HCT116 (cell line): ENCODE measurements around the gene SETX. TPM values are rescaled to one million over a fixed set of nuclear protein-coding genes. Genes with fewer than 3 reads are reported as not detected.

ENCODE experiments used
- ATAC-seq: fragments of 200-7000 bp; cut with Tn5 transposase; 2 replicates; pipeline ENCODE4 v1.9.1; 2020; ENCODE audit warnings: mild to moderate bottlenecking, moderate library complexity
- BruUV-seq: library from RNA; stranded (reverse); fragments of 400-500 nt; replicated peaks from 2 replicates; lab custom pipeline; 2021; lab: Mats Ljungman, UMichigan
- CTCF ChIA-PET: fragments of 300-600 bp; sonication (Branson Sonifier 250); formaldehyde crosslinking; loops from one replicate; lab custom pipeline; 2021; ENCODE audit warnings: antibody characterized with exemption; lab: Charles Lee
- POLR2A ChIA-PET: fragments of 300-600, 350-600 bp; sonication (Branson Sonifier 250); formaldehyde crosslinking; loops from one replicate; lab custom pipeline; 2021; ENCODE audit warnings: antibody characterized with exemption; lab: Charles Lee
- RAD21 ChIA-PET, 2 experiments: fragments of 300-600 bp; sonication (Branson Sonifier 250); formaldehyde crosslinking; loops; one replicate each; lab custom pipeline; 2023; ENCODE audit warnings: low total read pairs in 2 of 2; ENCODE audit not compliant: uncharacterized antibody in 2 of 2, unreplicated experiment in 2 of 2, low non-redundant PET in 1 of 2; lab: Charles Lee
- DNase-seq: peaks from one replicate; pipeline ENCODE4 v3.0.0-alpha.2; 2010; ENCODE audit warnings: low read depth, low spot score
- H2AFZ ChIP-seq: fragments of 200-600 bp; shearing (Covaris generic), sonication (generic); 2 replicates; pipeline ENCODE4 v1.6.1; 2017; ENCODE audit warnings: low read depth, mixed run types, mixed read lengths, antibody characterized with exemption, low read length; ENCODE audit not compliant: poor library complexity, severe bottlenecking
- H3K27ac ChIP-seq: 2 replicates; pipeline ENCODE4 v1.5.1; 2012; ENCODE audit warnings: low read depth, low read length
- H3K27me3 ChIP-seq: fragments of 200-600 bp; sonication (generic); 2 replicates; pipeline ENCODE4 v1.6.1; 2016; ENCODE audit warnings: mixed run types, low read length, mixed read lengths; ENCODE audit not compliant: insufficient read depth
- H3K36me3 ChIP-seq, 2 experiments: fragments of 200-500 bp in 1 of 2; fragments of 200-600 bp in 1 of 2; sonication (Bioruptor generic) in 1 of 2; sonication (generic) in 1 of 2; 2 replicates each; pipeline versions ENCODE4 v1.5.1 to v1.6.1; 2014 to 2016; ENCODE audit warnings: low read length in 2 of 2, inconsistent platforms in 1 of 2, mixed read lengths in 1 of 2, mixed run types in 1 of 2; ENCODE audit not compliant: insufficient read depth in 2 of 2, control insufficient read depth in 1 of 2
- H3K4me1 ChIP-seq, 2 experiments: fragments of 200-600 bp in 1 of 2; sonication (generic) in 1 of 2; 2 replicates each; pipeline versions ENCODE4 v1.5.1 to v1.6.1; 2012 to 2017; ENCODE audit warnings: low read length in 2 of 2, inconsistent platforms in 1 of 2, mild to moderate bottlenecking in 1 of 2, mixed read lengths in 1 of 2, mixed run types in 1 of 2, moderate library complexity in 1 of 2; ENCODE audit not compliant: insufficient read depth in 2 of 2, control insufficient read depth in 1 of 2
- H3K4me2 ChIP-seq: fragments of 200-600 bp; sonication (generic); 2 replicates; pipeline ENCODE4 v1.6.1; 2017; ENCODE audit warnings: mixed run types, low read length, mixed read lengths
- H3K4me3 ChIP-seq, 2 experiments: fragments of 200-600 bp in 1 of 2; sonication (generic) in 1 of 2; replicated peaks in 1 of 2; 2 replicates each; pipeline ENCODE4 v1.5.1; 2011 to 2016; ENCODE audit warnings: low read length in 2 of 2, control low read depth in 1 of 2, low read depth in 1 of 2, mild to moderate bottlenecking in 1 of 2, mixed read lengths in 1 of 2, mixed run types in 1 of 2
- H3K79me2 ChIP-seq: fragments of 200-600 bp; sonication (generic); 2 replicates; pipeline ENCODE4 v1.6.1; 2017; ENCODE audit warnings: mild to moderate bottlenecking, mixed run types, low read length, moderate library complexity, mixed read lengths; ENCODE audit not compliant: insufficient read depth
- H3K9ac ChIP-seq: fragments of 200-600 bp; sonication (generic); 2 replicates; pipeline ENCODE4 v1.6.1; 2016; ENCODE audit warnings: low read length, mixed read lengths
- H3K9me2 ChIP-seq: fragments of 200-600 bp; sonication (generic), shearing (Covaris generic); 2 replicates; pipeline ENCODE4 v1.6.1; 2017; ENCODE audit warnings: mixed run types, mild to moderate bottlenecking, moderate library complexity; ENCODE audit not compliant: insufficient read depth
- H3K9me3 ChIP-seq, 2 experiments: fragments of 200-500 bp in 1 of 2; fragments of 200-600 bp in 1 of 2; sonication (Bioruptor generic) in 1 of 2; sonication (generic) in 1 of 2; 2 replicates each; pipeline ENCODE4 v1.6.1; 2014 to 2017; ENCODE audit warnings: low read length in 2 of 2, mixed read lengths in 2 of 2, inconsistent platforms in 1 of 2, low read depth in 1 of 2, mild to moderate bottlenecking in 1 of 2, mixed run types in 1 of 2, moderate library complexity in 1 of 2; ENCODE audit not compliant: control insufficient read depth in 1 of 2, insufficient read depth in 1 of 2
- H4K20me1 ChIP-seq: fragments of 200-600 bp; sonication (generic), shearing (Covaris generic); 2 replicates; pipeline ENCODE4 v1.6.1; 2017; ENCODE audit warnings: mixed run types, mild to moderate bottlenecking, moderate library complexity; ENCODE audit not compliant: insufficient read depth
- EGR1 ChIP-seq: IDR thresholded peaks from 2 replicates; pipeline ENCODE4 v1.6.1; 2012; ENCODE audit warnings: low read depth
- EZH2phosphoT487 ChIP-seq: fragments of 200-600 bp; IDR thresholded peaks from 2 replicates; pipeline ENCODE4 v1.6.1; 2018; ENCODE audit warnings: antibody characterized with exemption, borderline replicate concordance
- JUND ChIP-seq: IDR thresholded peaks from 2 replicates; pipeline ENCODE4 v1.6.1; 2012
- POLR2A ChIP-seq: IDR thresholded peaks from 2 replicates; pipeline ENCODE4 v1.7.0; 2011; ENCODE audit warnings: borderline replicate concordance; ENCODE audit not compliant: insufficient read depth, insufficient read length; ENCODE audit errors: extremely low read depth
- POLR2AphosphoS5 ChIP-seq: IDR thresholded peaks from 2 replicates; pipeline ENCODE4 v1.6.1; 2011; ENCODE audit warnings: mild to moderate bottlenecking, low read depth, low read length, moderate library complexity
- YY1 ChIP-seq: IDR thresholded peaks from 2 replicates; pipeline ENCODE4 v1.6.1; 2011; ENCODE audit warnings: low read length, low read depth, moderate library complexity, mild to moderate bottlenecking; ENCODE audit not compliant: insufficient replicate concordance; ENCODE audit errors: extremely low read depth
- ZNF274 ChIP-seq: fragments of 200-500 bp; sonication (Bioruptor generic); IDR thresholded peaks from 2 replicates; pipeline ENCODE4 v1.6.1; 2014; ENCODE audit warnings: mild to moderate bottlenecking, low read depth, low read length, inconsistent platforms
- intact Hi-C: fragments of 100-400 bp; cut with micrococcal nuclease; formaldehyde crosslinking; loops from 2 replicates; pipeline ENCODE4 v1.10.0; 2022
- total RNA-seq: library from RNA; stranded (reverse); gene quantifications from one replicate; pipeline ENCODE4 v1.2.1, GENCODE V29; 2021; ENCODE audit not compliant: unreplicated experiment
- TF ChIP-seq, protein P1 (sequence below): IDR thresholded peaks from 2 replicates; pipeline ENCODE4 v1.6.1; 2012
- TF ChIP-seq, protein P2 (sequence below): IDR thresholded peaks from 2 replicates; pipeline ENCODE4 v1.6.1; 2012; ENCODE audit warnings: low read depth
- TF ChIP-seq, protein P3 (sequence below): IDR thresholded peaks from 2 replicates; pipeline ENCODE4 v1.6.1; 2011; ENCODE audit warnings: mild to moderate bottlenecking, low read length, moderate library complexity; ENCODE audit not compliant: insufficient replicate concordance; ENCODE audit errors: extremely low read depth

The SETX gene
- total RNA-seq, 1 experiment from 2014 or later, result 38.5 TPM

DNA sequence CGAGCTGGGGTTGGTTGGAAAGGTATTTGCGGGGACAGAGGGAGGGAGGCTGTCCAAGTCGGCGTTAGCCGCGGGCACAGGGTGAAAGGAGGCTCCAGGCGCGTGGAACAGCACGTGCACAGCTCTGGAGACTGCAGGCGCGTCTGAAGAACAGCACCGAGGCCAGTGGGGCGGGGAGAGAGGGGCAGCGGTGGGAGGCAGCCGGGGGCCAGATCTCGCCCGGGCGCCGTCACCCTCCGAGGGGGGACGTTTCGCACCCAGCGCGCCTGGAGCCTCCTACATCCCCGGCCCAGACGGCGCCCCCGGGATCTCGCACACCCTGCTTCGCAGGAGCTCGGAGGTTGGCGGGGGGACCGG lies 113.3 kb downstream of the SETX start:
- BruUV-seq, result no TSS peak
- intact Hi-C loops, result no loop called here
- H3K4me2 ChIP-seq, result peak overlapping the region; percentile 94
- no peaks in the 10 kb centered on the region for H3K79me2 ChIP-seq
- H3K27me3 ChIP-seq, result no peaks in the 10 kb centered on the region
- H3K4me1 ChIP-seq, result peaks cover 13 to 34% of the 10 kb centered on the region in 2 experiments
- ATAC-seq (no peak), DNase-seq (no peak)
- H2AFZ ChIP-seq, result no peak overlapping the region
- peak overlapping the region; percentile 59; the same call in 1 of the 2 replicates for H3K27ac ChIP-seq
- ChIA-PET RAD21 (interaction anchor here (0.7 to 1.0 kb wide), 2 partner anchors 12 to 486 kb away, joined by 3 to 4 read pairs; no protein-coding TSS in a partner anchor), CTCF (interaction anchor here (0.9 to 1.8 kb wide), 7 partner anchors 11 to 485 kb away, joined by 6 to 17 read pairs (median 8); no protein-coding TSS in a partner anchor), POLR2A (no interaction called here)
- no peaks in the 10 kb centered on the region for H3K9me3 ChIP-seq
- H4K20me1 ChIP-seq, result no peaks in the 10 kb centered on the region
- no peaks in the 10 kb centered on the region for H3K36me3 ChIP-seq
- TF ChIP-seq POLR2A (no peak), ZNF274 (no peak), YY1 (no peak), EGR1 (no peak), JUND (no peak), EZH2phosphoT487 (no peak), POLR2AphosphoS5 (no peak; the same call in 1 of the 2 replicates)
- TF ChIP-seq, protein P1, sequence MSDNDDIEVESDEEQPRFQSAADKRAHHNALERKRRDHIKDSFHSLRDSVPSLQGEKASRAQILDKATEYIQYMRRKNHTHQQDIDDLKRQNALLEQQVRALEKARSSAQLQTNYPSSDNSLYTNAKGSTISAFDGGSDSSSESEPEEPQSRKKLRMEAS, result peak; percentile 58; the same call in 1 of the 2 replicates
- H3K9ac ChIP-seq, result peak overlapping the region; percentile 65
- H3K4me3 ChIP-seq, result peak overlapping the region; percentile 56 to 69
- H3K9me2 ChIP-seq, result no peaks in the 10 kb centered on the region

DNA sequence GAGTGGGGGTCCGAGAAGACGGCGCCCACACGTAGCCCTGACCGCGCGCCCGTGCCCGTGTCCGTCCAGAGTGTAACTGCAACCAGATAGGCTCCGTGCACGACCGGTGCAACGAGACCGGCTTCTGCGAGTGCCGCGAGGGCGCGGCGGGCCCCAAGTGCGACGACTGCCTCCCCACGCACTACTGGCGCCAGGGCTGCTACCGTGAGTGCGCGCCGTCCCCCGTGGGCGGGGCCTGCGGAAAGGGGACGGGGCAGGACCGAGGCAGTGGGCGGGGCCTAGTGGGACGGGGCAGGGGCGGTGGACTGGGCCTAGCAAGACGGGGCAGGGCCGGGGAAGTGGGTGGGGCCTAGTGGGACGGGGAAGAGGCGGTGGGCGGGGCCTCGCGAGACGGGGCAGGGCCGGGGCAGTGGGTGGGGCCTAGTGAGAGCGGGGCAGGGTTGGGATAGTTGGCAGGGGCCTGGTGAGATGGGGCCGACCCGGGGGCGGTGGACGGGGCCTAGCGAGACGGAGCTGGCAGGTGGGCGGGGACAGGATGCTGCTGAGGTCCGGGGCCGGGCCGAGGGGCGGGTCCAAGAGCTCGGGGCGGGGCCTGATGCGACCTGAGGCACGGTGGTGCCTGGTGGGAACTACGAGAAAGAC lies 113.8 kb downstream of the SETX start:
- RAD21 ChIA-PET, result interaction anchor here (0.7 to 1.0 kb wide), 2 partner anchors 12 to 486 kb away, joined by 3 to 4 read pairs; no protein-coding TSS in a partner anchor

More for the DNA sequence above, 113.8 kb downstream of the SETX start:
- no peaks in the 10 kb centered on the region for H3K9me2 ChIP-seq
- no peaks in the 10 kb centered on the region for H3K36me3 ChIP-seq
- DNase-seq (peak; percentile 93), ATAC-seq (peak; percentile 90)
- no peak for TF ChIP-seq JUND
- TF ChIP-seq, protein P1, result no peak
- TF ChIP-seq, protein P2, sequence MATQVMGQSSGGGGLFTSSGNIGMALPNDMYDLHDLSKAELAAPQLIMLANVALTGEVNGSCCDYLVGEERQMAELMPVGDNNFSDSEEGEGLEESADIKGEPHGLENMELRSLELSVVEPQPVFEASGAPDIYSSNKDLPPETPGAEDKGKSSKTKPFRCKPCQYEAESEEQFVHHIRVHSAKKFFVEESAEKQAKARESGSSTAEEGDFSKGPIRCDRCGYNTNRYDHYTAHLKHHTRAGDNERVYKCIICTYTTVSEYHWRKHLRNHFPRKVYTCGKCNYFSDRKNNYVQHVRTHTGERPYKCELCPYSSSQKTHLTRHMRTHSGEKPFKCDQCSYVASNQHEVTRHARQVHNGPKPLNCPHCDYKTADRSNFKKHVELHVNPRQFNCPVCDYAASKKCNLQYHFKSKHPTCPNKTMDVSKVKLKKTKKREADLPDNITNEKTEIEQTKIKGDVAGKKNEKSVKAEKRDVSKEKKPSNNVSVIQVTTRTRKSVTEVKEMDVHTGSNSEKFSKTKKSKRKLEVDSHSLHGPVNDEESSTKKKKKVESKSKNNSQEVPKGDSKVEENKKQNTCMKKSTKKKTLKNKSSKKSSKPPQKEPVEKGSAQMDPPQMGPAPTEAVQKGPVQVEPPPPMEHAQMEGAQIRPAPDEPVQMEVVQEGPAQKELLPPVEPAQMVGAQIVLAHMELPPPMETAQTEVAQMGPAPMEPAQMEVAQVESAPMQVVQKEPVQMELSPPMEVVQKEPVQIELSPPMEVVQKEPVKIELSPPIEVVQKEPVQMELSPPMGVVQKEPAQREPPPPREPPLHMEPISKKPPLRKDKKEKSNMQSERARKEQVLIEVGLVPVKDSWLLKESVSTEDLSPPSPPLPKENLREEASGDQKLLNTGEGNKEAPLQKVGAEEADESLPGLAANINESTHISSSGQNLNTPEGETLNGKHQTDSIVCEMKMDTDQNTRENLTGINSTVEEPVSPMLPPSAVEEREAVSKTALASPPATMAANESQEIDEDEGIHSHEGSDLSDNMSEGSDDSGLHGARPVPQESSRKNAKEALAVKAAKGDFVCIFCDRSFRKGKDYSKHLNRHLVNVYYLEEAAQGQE, result no peak
- TF ChIP-seq, protein P3, sequence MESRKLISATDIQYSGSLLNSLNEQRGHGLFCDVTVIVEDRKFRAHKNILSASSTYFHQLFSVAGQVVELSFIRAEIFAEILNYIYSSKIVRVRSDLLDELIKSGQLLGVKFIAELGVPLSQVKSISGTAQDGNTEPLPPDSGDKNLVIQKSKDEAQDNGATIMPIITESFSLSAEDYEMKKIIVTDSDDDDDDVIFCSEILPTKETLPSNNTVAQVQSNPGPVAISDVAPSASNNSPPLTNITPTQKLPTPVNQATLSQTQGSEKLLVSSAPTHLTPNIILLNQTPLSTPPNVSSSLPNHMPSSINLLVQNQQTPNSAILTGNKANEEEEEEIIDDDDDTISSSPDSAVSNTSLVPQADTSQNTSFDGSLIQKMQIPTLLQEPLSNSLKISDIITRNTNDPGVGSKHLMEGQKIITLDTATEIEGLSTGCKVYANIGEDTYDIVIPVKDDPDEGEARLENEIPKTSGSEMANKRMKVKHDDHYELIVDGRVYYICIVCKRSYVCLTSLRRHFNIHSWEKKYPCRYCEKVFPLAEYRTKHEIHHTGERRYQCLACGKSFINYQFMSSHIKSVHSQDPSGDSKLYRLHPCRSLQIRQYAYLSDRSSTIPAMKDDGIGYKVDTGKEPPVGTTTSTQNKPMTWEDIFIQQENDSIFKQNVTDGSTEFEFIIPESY, result no peak
- peak; percentile 83 for TF ChIP-seq EGR1
- H2AFZ ChIP-seq, result no peak overlapping the region
- no peaks in the 10 kb centered on the region for H3K27me3 ChIP-seq
- POLR2A ChIA-PET, result no interaction called here
- H3K27ac ChIP-seq, result peak overlapping the region; percentile 56; the same call in 1 of the 2 replicates
- BruUV-seq, result no TSS peak
- H3K4me1 ChIP-seq, result peaks cover 13 to 38% of the 10 kb centered on the region in 2 experiments
- no peaks in the 10 kb centered on the region for H3K79me2 ChIP-seq
- H3K9ac ChIP-seq, result peak overlapping the region; percentile 65
- peak overlapping the region; percentile 56 to 69 for H3K4me3 ChIP-seq
- H3K4me2 ChIP-seq, result peak overlapping the region; percentile 94
- CTCF ChIA-PET, result interaction anchor here (0.9 to 1.8 kb wide), 7 partner anchors 12 to 485 kb away, joined by 6 to 17 read pairs (median 8); no protein-coding TSS in a partner anchor
- H4K20me1 ChIP-seq, result no peaks in the 10 kb centered on the region
- no peaks in the 10 kb centered on the region for H3K9me3 ChIP-seq
- intact Hi-C loops, result no loop called here
